ENCODE results near the gene MED13L. TPM values are rescaled to one million over a fixed set of nuclear protein-coding genes. Genes with fewer than 3 reads are reported as not detected.

The MED13L gene
- total RNA-seq, 1 donor from 2014 or later: 117 TPM

DNA sequence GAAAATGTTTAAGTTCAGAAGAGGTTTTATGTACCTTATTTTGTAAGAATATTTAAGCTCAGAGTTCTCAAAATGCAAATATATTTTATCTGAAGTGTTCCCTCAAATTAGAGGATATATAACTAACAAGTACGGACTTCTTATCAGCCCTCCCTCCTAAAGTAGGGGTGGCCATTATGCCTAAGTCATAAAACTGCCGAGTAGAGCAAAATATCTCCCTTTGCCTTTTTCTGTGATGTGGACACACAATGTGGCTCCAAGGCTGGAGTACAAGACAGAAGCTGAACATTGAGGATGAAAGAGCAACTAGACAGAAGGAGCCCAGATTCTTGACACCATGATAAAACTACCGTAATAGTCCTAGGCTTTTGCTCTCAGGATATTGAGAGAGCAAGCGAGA lies 120.9 kb downstream of the MED13L start:
- DNase-seq (ENCODE audit: low spot score in 2 of 2): no peak
- TF ChIP-seq, protein P1, sequence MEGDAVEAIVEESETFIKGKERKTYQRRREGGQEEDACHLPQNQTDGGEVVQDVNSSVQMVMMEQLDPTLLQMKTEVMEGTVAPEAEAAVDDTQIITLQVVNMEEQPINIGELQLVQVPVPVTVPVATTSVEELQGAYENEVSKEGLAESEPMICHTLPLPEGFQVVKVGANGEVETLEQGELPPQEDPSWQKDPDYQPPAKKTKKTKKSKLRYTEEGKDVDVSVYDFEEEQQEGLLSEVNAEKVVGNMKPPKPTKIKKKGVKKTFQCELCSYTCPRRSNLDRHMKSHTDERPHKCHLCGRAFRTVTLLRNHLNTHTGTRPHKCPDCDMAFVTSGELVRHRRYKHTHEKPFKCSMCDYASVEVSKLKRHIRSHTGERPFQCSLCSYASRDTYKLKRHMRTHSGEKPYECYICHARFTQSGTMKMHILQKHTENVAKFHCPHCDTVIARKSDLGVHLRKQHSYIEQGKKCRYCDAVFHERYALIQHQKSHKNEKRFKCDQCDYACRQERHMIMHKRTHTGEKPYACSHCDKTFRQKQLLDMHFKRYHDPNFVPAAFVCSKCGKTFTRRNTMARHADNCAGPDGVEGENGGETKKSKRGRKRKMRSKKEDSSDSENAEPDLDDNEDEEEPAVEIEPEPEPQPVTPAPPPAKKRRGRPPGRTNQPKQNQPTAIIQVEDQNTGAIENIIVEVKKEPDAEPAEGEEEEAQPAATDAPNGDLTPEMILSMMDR (IDR thresholded peaks at IDR 0.05): no peak
- Histone ChIP-seq H3K27me3 (no peaks in the 10 kb centered on the region), H3K36me3 (no peaks in the 10 kb centered on the region), H3K4me1 (peaks cover 5 to 27% of the 10 kb centered on the region in 2 donors), H3K4me3 (no peak overlapping the region), H3K27ac (no peak overlapping the region), H3K9me3 (no peaks in the 10 kb centered on the region)
- intact Hi-C loops (cut with DNase I): loop anchor here (5.0 kb wide), 1 partner anchor 81 kb away; no protein-coding TSS in a partner anchor

DNA sequence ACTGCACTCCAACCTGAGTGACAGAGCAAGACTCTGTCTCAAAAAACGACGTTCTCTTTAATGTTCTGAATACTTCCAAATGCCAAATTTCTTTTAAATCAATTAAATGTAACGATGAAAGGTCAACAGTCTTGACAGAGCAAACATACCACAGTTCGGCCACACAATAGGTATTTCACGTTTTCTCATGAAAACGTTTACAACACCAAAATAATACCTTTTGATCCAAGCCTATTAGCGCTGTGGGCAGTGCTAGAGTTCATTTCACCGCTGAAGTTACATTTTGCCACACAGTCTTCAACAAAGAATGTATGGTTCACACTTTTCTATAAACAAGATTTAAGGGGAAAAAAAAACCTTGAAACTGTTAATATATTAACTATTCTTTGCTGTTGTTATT lies 122.1 kb downstream of the MED13L start:
- intact Hi-C loops (cut with DNase I): loop anchor here (5.0 kb wide), 1 partner anchor 82 kb away; no protein-coding TSS in a partner anchor
- DNase-seq (ENCODE audit: low spot score in 2 of 2): no peak
- H3K4me1 ChIP-seq: peaks cover 5 to 25% of the 10 kb centered on the region in 2 donors
- H3K27me3 ChIP-seq: no peaks in the 10 kb centered on the region
- no peaks in the 10 kb centered on the region for H3K36me3 ChIP-seq
- no peak overlapping the region for H3K27ac ChIP-seq
- H3K9me3 ChIP-seq: no peaks in the 10 kb centered on the region
- TF ChIP-seq, protein P1 (IDR thresholded peaks at IDR 0.05): no peak
- H3K4me3 ChIP-seq: no peak overlapping the region

DNA sequence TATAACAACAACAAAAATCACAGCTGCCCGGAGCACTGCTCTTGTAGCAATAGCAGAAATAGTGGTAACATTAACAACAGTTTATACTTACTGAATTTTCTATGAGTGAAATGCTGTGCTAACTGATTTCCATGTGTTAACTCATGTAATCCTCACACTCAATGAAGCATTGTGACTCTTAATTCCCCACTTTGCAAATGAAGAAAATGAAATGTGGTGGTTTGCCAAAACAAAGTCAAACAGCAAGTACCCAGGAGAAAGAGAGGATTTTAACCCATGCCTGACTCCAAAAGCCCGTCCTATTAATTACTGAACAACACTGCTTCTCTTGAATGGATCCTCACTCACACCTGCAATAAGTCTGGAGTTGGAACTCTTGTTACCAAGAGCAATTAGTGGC lies 123.5 kb downstream of the MED13L start:
- Histone ChIP-seq H3K4me3 (no peak overlapping the region), H3K27me3 (no peaks in the 10 kb centered on the region), H3K27ac (no peak overlapping the region), H3K36me3 (no peaks in the 10 kb centered on the region), H3K4me1 (peaks cover 5 to 27% of the 10 kb centered on the region in 2 donors), H3K9me3 (no peaks in the 10 kb centered on the region)
- intact Hi-C loops (cut with DNase I): no loop called here
- TF ChIP-seq, protein P1 (IDR thresholded peaks at IDR 0.05): no peak
- DNase-seq (ENCODE audit: low spot score in 2 of 2): no peak

DNA sequence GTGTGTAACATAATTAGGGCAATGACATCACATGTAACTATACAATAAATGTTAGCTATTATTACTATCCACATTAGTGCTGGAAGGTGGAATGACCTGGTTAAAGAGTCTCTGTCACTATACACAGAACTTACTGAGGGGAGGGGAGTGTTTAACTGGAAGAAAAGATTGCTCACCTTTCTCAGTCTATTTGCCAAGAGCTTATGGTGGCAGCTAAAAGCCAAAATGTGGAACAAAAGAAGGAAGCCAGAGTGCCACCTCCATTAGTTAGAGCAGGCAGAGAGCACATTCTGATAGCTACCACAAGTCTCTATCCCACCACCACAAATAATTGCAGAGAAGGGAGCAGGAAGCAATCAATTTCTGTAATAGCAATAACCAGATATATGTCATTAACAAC lies 124.4 kb downstream of the MED13L start:
- intact Hi-C loops (cut with DNase I): no loop called here
- H3K27me3 ChIP-seq: no peaks in the 10 kb centered on the region
- H3K4me3 ChIP-seq: no peak overlapping the region
- peaks cover 5 to 27% of the 10 kb centered on the region in 2 donors for H3K4me1 ChIP-seq
- no peaks in the 10 kb centered on the region for H3K9me3 ChIP-seq
- TF ChIP-seq, protein P1 (IDR thresholded peaks at IDR 0.05): no peak
- H3K36me3 ChIP-seq: no peaks in the 10 kb centered on the region
- DNase-seq (ENCODE audit: low spot score in 2 of 2): no peak
- H3K27ac ChIP-seq: no peak overlapping the region

DNA sequence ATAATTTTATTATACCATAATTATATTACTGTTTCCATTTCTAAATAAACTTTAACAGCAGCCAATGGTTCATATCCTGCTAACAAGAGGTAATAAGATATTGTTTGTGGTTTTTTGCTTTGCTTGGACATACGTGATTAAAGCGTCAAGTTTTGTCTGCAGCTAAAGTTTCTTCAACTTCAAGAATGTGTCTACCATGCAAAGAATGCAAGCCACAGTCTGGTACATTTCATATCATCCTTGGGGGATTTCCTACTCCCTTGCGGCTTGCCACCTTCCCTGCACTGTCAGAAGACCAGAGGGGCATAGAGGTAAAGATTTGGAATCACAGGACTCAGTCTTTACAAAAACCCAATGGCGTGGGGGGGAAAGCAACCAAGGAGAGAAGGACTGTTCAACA lies 125.2 kb downstream of the MED13L start:
- TF ChIP-seq, protein P1 (IDR thresholded peaks at IDR 0.05): no peak
- Histone ChIP-seq H3K27me3 (no peaks in the 10 kb centered on the region), H3K36me3 (no peaks in the 10 kb centered on the region), H3K4me1 (peaks cover 5 to 29% of the 10 kb centered on the region in 2 donors), H3K27ac (no peak overlapping the region), H3K4me3 (no peak overlapping the region), H3K9me3 (no peaks in the 10 kb centered on the region)
- no peak for DNase-seq (ENCODE audit: low spot score in 2 of 2)
- intact Hi-C loops (cut with DNase I): no loop called here

DNA sequence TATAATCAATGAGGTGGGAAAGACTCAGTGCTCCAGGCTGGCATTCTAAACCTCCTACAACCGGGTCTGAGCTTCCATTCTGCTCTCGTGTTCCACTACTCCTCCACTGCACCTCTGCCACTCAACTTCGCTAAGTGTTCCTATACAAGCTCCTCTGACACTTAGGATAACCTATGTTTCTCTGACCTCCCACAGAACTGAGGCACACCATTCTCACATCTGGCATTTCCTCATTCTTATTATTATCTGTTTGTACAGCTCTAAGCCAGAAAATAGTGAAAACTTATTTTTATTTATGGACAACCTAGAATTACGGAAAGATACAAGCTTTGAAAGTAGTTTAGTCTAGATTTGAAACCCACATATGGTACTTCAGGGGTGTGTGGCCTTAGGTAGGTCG lies 127.0 kb downstream of the MED13L start:
- H3K27ac ChIP-seq: no peak overlapping the region
- H3K4me1 ChIP-seq: peaks cover 5 to 33% of the 10 kb centered on the region in 2 donors
- no peaks in the 10 kb centered on the region for H3K36me3 ChIP-seq
- no peak for DNase-seq (ENCODE audit: low spot score in 2 of 2)
- intact Hi-C loops (cut with DNase I): no loop called here
- H3K27me3 ChIP-seq: no peaks in the 10 kb centered on the region
- H3K9me3 ChIP-seq: no peaks in the 10 kb centered on the region
- TF ChIP-seq, protein P1 (IDR thresholded peaks at IDR 0.05): no peak
- H3K4me3 ChIP-seq: no peak overlapping the region

All from ascending aorta (tissue), 2 donors.